Measurements from ENCODE around the gene PPARD. TPM values are rescaled to one million over a fixed set of nuclear protein-coding genes. Genes with fewer than 3 reads are reported as not detected.
A peak's percentile ranks its signal among the peaks of the same experiment; 100 is the strongest.

Gene PPARD
- total RNA-seq, 1 experiment from 2014 or later: 2.7 TPM

DNA sequence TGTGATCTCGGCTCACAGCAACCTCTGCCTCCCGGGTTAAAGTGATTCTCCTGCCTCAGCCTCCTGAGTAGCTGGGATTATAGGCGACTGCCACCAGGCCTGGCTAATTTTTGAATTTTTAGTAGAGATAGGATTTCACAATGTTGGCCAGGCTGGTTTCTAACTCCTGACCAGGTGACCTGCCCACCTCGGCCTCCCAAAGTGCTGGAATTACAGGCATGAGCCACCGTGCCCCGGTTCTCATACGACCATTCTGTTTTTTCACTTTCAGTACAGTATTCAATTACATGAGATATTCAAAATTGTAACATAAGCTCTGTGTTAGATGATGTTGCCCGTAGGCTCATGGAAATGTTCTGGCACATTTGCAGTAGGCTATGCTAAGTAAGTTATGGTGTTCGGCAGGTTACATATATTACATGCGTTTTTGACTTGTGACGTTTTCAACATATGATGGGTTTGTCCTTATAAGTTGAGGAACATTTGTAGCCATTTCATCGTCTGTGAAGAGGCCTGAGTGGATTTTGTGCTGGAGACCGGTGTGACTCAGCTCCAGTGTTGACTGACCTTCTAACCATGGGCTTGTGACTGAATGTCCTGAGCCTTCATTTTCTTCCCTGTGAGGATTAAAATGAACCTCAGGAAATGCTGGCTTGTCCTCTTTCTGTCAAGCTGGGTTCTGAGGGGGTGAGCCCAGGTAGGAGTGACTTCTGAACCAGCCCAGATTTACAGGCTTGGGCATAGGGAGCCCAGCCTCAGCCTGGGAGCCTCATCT, 12.2 kb downstream of the PPARD start:
- DNase-seq (ENCODE audit: low spot score): no peak

DNA sequence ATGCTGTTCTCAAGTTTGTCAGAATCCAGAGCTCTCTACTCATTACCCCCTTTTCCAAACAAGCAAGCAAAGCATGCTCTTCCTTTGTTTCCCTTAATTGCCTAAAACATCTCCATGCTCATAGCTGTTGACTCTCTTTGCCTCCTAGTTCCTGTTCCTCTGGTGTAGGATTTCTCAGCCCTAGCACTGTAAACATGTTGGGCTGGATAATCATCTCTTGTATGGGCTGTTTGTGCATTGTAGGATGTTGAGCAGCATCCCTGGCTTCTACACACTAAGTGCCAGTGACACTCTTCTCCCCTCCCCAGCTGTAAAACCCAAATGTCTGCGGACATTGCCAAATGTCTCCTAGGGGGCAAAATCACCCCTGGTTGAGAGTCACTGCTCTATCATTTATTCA, 14.0 kb downstream of the PPARD start:
- no peak for DNase-seq (ENCODE audit: low spot score)

DNA sequence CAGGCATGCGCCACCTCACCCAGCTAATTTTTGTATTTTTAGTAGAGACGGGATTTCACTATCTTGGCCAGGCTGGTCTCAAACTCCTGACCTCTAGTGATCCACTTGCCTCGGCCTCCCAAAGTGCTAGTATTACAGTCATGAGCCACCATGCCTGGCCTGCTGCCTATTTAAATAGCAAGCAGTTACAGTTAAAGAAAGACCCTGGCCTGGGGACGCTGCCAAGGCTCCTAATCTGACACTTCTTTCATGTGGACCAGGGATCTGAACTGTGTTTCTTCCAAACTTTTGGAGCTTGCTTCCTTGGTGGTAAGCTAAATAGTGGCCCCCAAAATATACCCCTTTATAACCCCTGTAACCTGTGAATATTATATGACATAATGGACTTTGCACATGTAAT, 15.3 kb downstream of the PPARD start:
- no peak for DNase-seq (ENCODE audit: low spot score)

DNA sequence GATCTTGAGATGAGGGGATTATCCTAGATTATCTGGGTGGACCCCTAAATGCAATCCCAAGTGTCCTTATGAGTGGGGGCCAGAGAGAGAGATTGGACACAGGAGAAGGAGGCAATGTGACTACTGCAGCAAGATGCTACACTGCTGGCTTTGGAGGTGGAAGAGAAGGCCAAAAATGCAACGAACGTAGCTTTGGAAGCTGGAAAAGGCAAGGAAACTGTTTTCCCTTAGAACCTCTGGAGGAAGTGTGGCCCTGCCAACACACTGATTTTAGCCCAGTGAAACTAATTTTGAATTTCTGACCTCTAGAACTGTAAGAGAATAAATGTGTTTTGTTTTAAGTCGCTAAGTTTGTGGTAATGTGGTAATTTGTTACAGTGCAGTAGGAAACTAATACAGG, 15.7 kb downstream of the PPARD start:
- DNase-seq (ENCODE audit: low spot score): no peak

DNA sequence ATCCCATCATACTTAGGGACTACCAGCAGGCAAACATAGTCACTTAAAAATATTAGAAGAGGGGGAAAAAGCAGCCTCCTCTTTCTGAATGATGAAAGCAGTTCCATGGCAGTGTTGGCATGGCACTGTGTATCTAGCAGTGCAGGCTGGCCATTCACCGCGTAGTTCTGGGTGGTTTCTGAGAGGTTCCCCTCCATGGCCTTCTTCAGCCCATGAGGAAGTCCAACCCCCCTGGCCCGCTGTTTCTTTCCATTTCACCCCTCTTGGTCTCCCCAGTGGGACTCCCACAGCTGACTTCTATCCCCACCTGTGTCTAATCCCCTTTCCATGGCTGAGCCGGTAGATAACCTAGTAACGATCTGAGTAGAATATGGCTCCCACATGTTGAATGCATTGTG, 17.0 kb downstream of the PPARD start:
- no peak for DNase-seq (ENCODE audit: low spot score)

- no peak for DNase-seq (ENCODE audit: low spot score)
Measured at GRCh38 chr6:35359744-35360348, 17.5 kb downstream of the PPARD start.

DNA sequence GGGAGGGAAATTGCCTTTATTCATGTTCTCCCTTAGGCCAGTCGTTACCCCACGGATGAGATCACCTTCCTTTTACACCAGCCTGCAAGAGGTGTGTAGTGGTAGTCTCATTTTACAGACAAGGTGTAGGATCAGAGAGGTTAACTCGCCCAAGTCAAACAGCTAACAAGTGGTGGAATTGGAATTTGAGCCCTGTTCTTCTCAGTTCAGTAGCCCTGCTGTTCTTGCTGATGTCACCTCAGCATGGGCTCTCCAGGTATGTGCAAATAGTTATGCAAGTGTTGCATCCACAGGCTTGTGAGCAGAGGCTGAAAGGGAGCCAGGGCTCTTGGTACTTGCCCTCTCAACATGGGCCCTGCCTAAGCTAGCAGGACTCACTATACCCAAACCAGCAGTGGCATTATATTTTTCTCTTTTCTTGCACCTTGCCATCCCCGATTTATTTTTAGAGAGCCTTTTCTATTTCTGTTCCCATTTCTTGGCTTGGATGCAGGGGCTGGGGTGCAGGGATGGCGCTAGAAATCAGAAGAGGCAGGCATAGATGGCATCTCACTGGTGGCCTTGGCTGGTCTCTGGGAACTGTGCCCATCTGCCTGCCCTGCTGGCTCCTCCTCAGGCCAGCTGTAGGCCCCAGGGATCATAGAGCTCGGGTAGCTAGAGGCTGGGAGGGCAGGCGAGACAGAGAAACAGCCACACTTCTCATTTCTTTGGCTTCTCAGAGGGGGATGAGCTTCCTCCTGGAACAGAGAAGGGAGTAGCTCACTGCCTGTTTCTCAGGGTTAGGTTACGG, 18.2 kb downstream of the PPARD start:
- DNase-seq (ENCODE audit: low spot score): no peak

DNA sequence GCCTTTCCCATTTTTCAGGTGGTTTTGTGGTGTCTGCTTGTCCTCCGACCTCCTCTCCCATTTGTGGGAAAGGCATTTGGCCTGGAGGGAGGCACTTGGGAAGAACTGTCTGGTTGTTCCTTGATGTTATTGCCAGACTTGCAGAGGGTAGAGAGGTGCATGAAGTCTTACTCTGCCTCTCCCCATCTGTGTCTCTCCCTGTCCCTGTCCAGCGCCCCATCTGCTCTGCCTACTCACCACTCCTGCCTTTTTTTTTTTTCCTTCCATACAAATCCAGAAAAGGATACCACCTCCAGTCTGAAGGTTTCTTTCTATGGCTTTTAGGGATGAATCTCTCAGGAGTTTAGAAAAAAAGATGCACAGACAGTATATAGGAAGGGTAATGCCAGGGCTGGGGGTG, 19.8 kb downstream of the PPARD start:
- no peak for DNase-seq (ENCODE audit: low spot score)

DNA sequence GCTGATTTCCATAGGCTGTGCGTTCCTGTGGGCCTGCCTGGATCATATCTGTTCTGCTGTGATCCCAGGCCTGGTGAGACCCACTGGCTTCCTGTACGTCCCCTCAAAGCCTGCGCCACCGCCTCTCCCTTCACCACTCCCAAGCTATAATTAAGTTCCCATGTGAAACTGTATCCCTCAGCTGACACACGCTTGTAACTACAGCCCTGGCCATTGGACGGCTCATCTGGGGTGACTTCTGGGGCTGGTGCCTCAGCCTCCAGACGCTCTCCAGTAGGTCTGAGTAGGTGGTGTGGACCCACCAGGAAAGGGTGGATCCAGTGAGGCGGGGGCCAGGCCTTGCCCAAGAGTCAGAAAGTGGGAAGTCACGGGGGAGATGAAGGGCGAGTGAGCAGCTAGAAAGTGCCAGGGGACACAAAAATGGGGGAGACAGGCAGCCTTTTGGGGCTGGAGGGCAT, 21.0 kb downstream of the PPARD start:
- peak; percentile 19 for DNase-seq (ENCODE audit: low spot score)

DNA sequence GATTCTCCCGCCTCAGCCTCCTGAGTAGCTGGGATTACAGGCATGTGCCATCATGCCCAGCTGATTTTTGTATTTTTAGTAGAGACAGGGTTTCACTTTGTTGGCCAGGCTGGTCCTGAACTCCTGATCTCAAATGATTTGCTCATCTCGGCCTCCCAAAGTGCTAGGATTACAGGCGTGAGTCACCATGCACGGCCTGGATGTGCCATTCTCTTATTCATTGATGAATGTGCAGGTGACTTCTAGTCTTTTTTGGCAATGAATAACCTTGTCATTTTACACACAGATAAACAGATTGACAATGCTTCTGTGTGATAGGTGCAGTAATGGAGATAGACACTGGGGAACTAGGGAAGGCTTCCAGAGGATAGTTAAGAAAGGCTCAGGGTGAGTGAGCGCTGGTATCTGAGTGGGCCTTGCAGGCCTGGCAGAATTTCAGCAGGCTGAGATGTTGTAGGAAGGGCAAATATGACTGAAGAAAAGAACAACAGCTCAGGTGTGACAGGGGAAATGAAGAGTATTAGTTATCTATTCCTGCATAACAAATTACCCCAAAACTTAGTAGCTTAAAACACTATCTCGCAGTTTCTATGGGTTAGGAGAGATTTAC, 23.3 kb downstream of the PPARD start:
- DNase-seq (ENCODE audit: low spot score): no peak

DNA sequence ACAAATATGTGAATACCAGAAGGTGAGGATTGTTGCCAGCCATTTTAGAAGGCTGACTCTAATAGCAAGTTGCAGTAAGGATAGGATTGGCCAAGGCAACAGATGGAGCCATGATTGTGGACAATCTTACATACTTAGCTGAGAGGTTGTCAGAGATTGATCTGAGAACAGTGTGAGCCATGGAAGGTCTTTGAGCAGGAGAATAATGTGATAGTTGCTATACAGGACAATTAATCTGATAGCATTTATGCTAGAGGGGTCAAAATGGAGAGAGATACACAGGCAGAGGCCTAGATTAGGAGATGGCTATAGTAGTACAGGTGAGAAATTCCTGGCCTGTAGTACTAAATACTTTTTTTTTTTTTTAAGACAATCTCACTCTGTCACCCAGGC, 23.8 kb downstream of the PPARD start:
- DNase-seq (ENCODE audit: low spot score): no peak

DNA sequence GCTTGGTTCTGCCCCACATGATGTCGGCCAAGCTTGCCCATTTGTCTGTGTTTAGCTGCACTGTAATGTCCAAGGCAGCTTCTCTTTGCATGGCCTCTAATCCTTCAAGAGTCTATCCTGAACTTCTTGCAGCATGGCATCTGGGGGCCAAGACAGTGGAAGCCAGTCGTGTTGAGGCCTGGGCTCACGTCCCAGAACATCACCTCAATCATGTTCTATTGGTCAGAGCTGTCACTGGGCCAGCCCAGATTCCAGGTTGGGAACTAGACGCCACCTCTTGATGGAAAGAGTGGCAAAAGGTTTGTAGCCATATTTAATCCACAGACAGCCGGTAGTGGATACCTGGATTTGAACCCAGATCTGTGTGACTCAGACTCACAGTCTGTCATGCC, 25.3 kb downstream of the PPARD start:
- no peak for DNase-seq (ENCODE audit: low spot score)

DNA sequence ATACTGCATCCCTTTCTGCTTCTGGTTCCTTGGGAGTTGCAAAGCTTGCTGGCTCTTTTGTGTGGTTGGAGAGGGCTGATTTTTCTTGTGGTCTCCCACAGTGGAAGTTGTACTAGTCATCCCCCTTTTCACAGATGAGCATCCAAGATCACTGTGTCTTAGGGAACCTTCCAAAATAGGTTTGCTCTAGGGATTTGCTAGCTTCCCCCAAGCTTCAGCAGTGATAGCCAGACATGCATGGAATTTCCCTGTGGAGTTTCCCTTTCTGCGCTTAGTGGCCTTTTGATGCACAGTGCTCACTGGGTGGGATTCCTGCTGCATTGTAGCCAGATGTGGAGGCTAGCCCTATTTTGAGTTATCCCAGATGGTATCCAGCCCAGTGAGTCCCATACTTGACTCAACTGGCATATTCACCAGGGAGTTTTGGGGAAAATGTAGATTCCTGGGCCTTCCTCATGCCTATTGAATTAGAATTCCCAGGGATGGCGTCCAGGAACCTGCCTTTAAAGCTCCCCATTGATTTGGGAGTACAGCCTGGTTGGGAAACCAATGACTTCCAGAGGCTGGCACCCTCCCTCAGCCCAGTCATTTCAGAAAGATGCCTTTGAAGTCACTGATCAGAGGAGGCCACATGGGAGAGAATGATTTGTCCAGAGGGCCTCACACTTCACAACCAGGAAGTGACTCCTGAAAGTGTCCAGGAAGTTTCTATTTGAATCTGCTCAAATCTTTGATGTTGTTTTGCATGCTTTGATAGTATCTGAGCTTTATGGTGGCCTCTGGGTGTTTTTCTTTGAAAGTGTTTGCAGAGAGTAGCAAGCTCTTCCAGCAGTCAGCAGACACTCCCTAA, 25.9 kb downstream of the PPARD start:
- no peak for DNase-seq (ENCODE audit: low spot score)

- DNase-seq (ENCODE audit: low spot score): peak; percentile 96
Measured at GRCh38 chr6:35370124-35370741, 27.9 kb downstream of the PPARD start.

- peak; percentile 35 for DNase-seq (ENCODE audit: low spot score)
Measured at GRCh38 chr6:35370785-35371493, 28.6 kb downstream of the PPARD start.

- DNase-seq (ENCODE audit: low spot score): no peak
Measured at GRCh38 chr6:35371494-35372262, 29.3 kb downstream of the PPARD start.

- DNase-seq (ENCODE audit: low spot score): no peak
Measured at GRCh38 chr6:35372633-35373032, 30.3 kb downstream of the PPARD start.

GRCh38 chr6:35376281-35376680, 33.9 kb downstream of the PPARD start:
- DNase-seq (ENCODE audit: low spot score): no peak

DNA sequence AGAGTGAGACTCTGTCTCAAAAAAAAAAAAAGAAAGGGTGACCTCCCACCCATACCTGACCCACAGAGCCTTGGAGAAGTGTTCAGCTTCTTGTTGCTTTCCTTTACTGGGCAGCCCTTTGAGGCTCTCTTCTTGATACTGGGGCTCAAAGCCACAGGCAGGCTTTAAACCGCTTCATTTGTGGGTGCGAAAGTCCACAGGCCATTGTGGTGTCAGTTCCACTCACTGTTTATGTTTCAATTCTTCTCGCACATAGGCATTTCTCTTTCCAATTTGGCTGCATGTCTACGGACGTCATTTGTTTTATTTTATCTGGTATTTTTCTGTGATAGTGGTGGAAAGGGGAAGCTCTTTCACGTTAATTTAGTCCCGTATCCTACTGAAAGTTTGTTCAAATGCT, 34.6 kb downstream of the PPARD start:
- DNase-seq (ENCODE audit: low spot score): no peak

- no peak for DNase-seq (ENCODE audit: low spot score)
Measured at GRCh38 chr6:35378261-35378660, 35.9 kb downstream of the PPARD start.
